ENCODE results near the gene UTF1.

The UTF1 gene

GRCh38 chr10:133280391-133281059 lies 50.5 kb downstream of the UTF1 start:
- DNase-seq = no peak

- DNase-seq = no peak
These were observed 51.1 kb downstream of the UTF1 start for GRCh38 chr10:133281084-133281483.
